Measurements from ENCODE around the gene UBE3D. TPM values are rescaled to one million over a fixed set of nuclear protein-coding genes. Genes with fewer than 3 reads are reported as not detected.

UBE3D gene
- total RNA-seq, 3 donors from 2014 or later (not counting 1 experiment from before 2014, with no cell fraction given), result 6.6 to 7.9 (median 7.2) TPM

DNA sequence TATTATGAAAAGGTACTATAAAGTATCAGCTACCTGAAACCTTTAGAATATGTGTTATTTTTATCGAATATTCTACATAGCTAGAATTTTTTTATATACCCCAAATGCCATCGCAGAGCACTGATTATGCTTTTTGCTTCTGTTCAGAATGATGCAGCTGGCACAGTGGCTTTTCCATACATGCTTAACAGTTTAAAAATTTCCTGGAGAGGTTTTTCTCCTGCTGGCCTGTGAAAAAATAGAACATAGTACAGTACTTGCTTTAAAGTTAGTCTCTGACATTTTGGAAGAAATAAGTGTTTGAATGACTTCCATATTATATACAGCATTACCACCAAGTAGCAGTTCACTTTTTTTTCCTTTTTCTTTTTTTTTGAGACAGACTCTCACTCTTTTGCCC is 7.1 kb upstream of the UBE3D start:
- H3K27ac ChIP-seq (ENCODE audit: low read length), result no peak overlapping the region
- Mint-ChIP-seq H3K36me3 (no peaks in the 10 kb centered on the region), H3K27ac (no peak overlapping the region), H3K4me1 (peaks cover 17 to 29% of the 10 kb centered on the region in 2 donors), H3K4me3 (no peak overlapping the region), H3K9me3 (no peaks in the 10 kb centered on the region), H3K27me3 (ENCODE audit: low read depth in 2 of 2) (no peaks in the 10 kb centered on the region)
- DNase-seq (no peak), ATAC-seq (no peak)
- intact Hi-C loops (cut with micrococcal nuclease), result no loop called here
- no peak overlapping the region for H3K4me3 ChIP-seq (ENCODE audit: low read length)
- no peaks in the 10 kb centered on the region for H3K36me3 ChIP-seq (ENCODE audit: control insufficient read depth, insufficient read depth, low read length)
- no peaks in the 10 kb centered on the region for H3K27me3 ChIP-seq (ENCODE audit: control insufficient read depth, insufficient read depth, low read length)
- TF ChIP-seq CTCF (IDR thresholded peaks at IDR 0.05), result no peak
- H3K9me3 ChIP-seq (ENCODE audit: control insufficient read depth, insufficient read depth, low read length), result no peaks in the 10 kb centered on the region
- peaks cover 9% of the 10 kb centered on the region for H3K4me1 ChIP-seq (ENCODE audit: control insufficient read depth, insufficient read depth, low read length)
- 100% methylated on average over 1 of the region's 2 CpGs for WGBS (ENCODE audit: insufficient coverage)

GRCh38 chr6:83071707-83072106 is 6.1 kb upstream of the UBE3D start:
- Mint-ChIP-seq H3K9me3 (no peaks in the 10 kb centered on the region), H3K27ac (no peak overlapping the region), H3K4me1 (peaks cover 17 to 31% of the 10 kb centered on the region in 2 donors), H3K4me3 (no peak overlapping the region), H3K27me3 (ENCODE audit: low read depth in 2 of 2) (no peaks in the 10 kb centered on the region), H3K36me3 (no peaks in the 10 kb centered on the region)
- WGBS (ENCODE audit: insufficient coverage), result no CpG with 5 or more reads among the region's 1 CpG
- DNase-seq (no peak), ATAC-seq (no peak)
- intact Hi-C loops (cut with micrococcal nuclease), result no loop called here
- no peak overlapping the region for H3K4me3 ChIP-seq (ENCODE audit: low read length)
- TF ChIP-seq CTCF (IDR thresholded peaks at IDR 0.05), result no peak
- H3K9me3 ChIP-seq (ENCODE audit: control insufficient read depth, insufficient read depth, low read length), result no peaks in the 10 kb centered on the region
- H3K27me3 ChIP-seq (ENCODE audit: control insufficient read depth, insufficient read depth, low read length), result no peaks in the 10 kb centered on the region
- H3K27ac ChIP-seq (ENCODE audit: low read length), result no peak overlapping the region
- H3K4me1 ChIP-seq (ENCODE audit: control insufficient read depth, insufficient read depth, low read length), result peaks cover 9% of the 10 kb centered on the region
- H3K36me3 ChIP-seq (ENCODE audit: control insufficient read depth, insufficient read depth, low read length), result no peaks in the 10 kb centered on the region

- no peaks in the 10 kb centered on the region for H3K36me3 ChIP-seq (ENCODE audit: control insufficient read depth, insufficient read depth, low read length)
- no peak overlapping the region for H3K27ac ChIP-seq (ENCODE audit: low read length)
- no peaks in the 10 kb centered on the region for H3K9me3 ChIP-seq (ENCODE audit: control insufficient read depth, insufficient read depth, low read length)
- H3K27me3 ChIP-seq (ENCODE audit: control insufficient read depth, insufficient read depth, low read length), result no peaks in the 10 kb centered on the region
- no peak overlapping the region for H3K27ac Mint-ChIP-seq
- no peak overlapping the region for H3K4me3 Mint-ChIP-seq
- H3K9me3 Mint-ChIP-seq, result no peaks in the 10 kb centered on the region
- no peaks in the 10 kb centered on the region for H3K36me3 Mint-ChIP-seq
- TF ChIP-seq CTCF (IDR thresholded peaks at IDR 0.05), result no peak
- no peaks in the 10 kb centered on the region for H3K27me3 Mint-ChIP-seq (ENCODE audit: low read depth in 2 of 2)
- 73% methylated on average over 4 of the region's 4 CpGs for WGBS (ENCODE audit: insufficient coverage)
- intact Hi-C loops (cut with micrococcal nuclease), result no loop called here
- H3K4me1 Mint-ChIP-seq, result peaks cover 20 to 31% of the 10 kb centered on the region in 2 donors
- DNase-seq, result no peak
- H3K4me1 ChIP-seq (ENCODE audit: control insufficient read depth, insufficient read depth, low read length), result peaks cover 9% of the 10 kb centered on the region
- no peak overlapping the region for H3K4me3 ChIP-seq (ENCODE audit: low read length)
- ATAC-seq, result no peak
Measured at GRCh38 chr6:83071023-83071422, 5.4 kb upstream of the UBE3D start.

GRCh38 chr6:83069633-83070032 is 4.0 kb upstream of the UBE3D start:
- intact Hi-C loops (cut with micrococcal nuclease), result loop anchor here (5.0 kb wide), 3 partner anchors 148 to 1158 kb away; partner anchors contain the start of genes CEP162 and IBTK
- no peak for ATAC-seq
- H3K4me1 Mint-ChIP-seq, result peaks cover 28 to 32% of the 10 kb centered on the region in 2 donors
- Histone ChIP-seq H3K4me1 (ENCODE audit: control insufficient read depth, insufficient read depth, low read length) (peaks cover 15% of the 10 kb centered on the region), H3K27me3 (ENCODE audit: control insufficient read depth, insufficient read depth, low read length) (no peaks in the 10 kb centered on the region), H3K9me3 (ENCODE audit: control insufficient read depth, insufficient read depth, low read length) (no peaks in the 10 kb centered on the region), H3K4me3 (ENCODE audit: low read length) (no peak overlapping the region), H3K36me3 (ENCODE audit: control insufficient read depth, insufficient read depth, low read length) (no peaks in the 10 kb centered on the region), H3K27ac (ENCODE audit: low read length) (no peak overlapping the region)
- no peak for DNase-seq
- no peaks in the 10 kb centered on the region for H3K9me3 Mint-ChIP-seq
- no peak for TF ChIP-seq CTCF (IDR thresholded peaks at IDR 0.05)
- no peaks in the 10 kb centered on the region for H3K36me3 Mint-ChIP-seq
- H3K27me3 Mint-ChIP-seq (ENCODE audit: low read depth in 2 of 2), result no peaks in the 10 kb centered on the region
- no peak overlapping the region for H3K27ac Mint-ChIP-seq
- H3K4me3 Mint-ChIP-seq, result no peak overlapping the region
